ENCODE measurements around the gene ARHGAP10.

ARHGAP10 gene

DNA sequence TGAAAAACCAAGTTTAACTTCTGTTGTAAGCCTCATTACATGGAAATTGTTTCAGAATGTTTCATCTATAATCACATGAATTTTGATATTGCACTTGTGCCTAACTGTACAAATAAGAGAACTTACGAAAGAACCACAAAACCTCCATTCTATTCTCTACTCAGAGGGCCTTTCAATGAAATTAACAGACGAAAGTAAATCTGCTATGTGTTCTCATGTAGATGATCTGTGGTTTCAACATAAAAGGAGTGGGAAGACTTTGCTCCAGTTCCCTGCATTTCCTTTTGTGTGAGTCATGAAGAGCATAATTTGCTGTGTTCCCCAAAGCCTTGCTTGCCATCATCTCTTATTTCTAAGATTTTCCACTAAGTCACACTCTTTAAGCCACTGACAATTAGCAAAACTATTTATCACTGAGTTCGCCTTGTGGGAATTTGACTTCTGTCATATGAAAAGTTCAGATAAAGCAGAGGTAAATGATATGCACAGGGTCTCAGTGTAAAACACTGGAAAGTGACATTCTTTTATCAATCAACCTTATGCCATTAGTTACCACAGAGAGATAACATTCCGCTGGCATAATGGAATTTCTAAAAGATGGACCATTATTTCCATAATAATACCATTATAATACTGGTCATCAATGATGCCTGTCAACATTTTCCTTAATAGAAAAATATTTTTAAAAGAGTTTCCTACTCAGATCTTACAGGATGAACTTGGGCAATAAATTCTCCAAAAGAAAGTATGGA, 380.5 kb downstream of the ARHGAP10 start:
- TF ChIP-seq, protein P1, sequence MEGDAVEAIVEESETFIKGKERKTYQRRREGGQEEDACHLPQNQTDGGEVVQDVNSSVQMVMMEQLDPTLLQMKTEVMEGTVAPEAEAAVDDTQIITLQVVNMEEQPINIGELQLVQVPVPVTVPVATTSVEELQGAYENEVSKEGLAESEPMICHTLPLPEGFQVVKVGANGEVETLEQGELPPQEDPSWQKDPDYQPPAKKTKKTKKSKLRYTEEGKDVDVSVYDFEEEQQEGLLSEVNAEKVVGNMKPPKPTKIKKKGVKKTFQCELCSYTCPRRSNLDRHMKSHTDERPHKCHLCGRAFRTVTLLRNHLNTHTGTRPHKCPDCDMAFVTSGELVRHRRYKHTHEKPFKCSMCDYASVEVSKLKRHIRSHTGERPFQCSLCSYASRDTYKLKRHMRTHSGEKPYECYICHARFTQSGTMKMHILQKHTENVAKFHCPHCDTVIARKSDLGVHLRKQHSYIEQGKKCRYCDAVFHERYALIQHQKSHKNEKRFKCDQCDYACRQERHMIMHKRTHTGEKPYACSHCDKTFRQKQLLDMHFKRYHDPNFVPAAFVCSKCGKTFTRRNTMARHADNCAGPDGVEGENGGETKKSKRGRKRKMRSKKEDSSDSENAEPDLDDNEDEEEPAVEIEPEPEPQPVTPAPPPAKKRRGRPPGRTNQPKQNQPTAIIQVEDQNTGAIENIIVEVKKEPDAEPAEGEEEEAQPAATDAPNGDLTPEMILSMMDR (IDR thresholded peaks at IDR 0.05; ENCODE audit: low read depth, low read length, missing control alignments) = no peak
- DNase-seq (ENCODE audit: low read depth) = no peak

DNA sequence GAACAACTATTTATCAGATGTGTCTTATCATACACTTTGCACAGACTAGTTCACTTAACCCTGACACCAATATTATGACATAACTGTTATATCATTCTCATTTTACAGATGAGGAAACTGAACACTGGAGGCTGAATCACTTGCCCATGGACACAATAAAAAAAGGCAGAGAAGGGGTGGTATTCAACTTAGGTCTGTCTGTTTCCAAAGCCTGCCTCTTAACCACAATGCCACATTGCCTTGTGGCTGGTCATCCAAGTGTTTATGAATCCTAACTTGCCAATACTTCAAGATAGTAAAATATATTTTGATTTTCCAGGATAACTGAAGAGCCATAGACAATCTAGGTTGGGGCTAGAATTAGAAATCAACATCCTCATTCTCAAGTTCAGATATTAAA, 382.5 kb downstream of the ARHGAP10 start:
- DNase-seq (ENCODE audit: low read depth) = no peak
- TF ChIP-seq, protein P1 (IDR thresholded peaks at IDR 0.05; ENCODE audit: low read depth, low read length, missing control alignments) = no peak
- no peak overlapping the region for H3K4me3 ChIP-seq (ENCODE audit: low read depth, low read length)

More for the DNA sequence above, 380.5 kb downstream of the ARHGAP10 start:
- H3K4me3 ChIP-seq (ENCODE audit: low read depth, low read length) = no peak overlapping the region

DNA sequence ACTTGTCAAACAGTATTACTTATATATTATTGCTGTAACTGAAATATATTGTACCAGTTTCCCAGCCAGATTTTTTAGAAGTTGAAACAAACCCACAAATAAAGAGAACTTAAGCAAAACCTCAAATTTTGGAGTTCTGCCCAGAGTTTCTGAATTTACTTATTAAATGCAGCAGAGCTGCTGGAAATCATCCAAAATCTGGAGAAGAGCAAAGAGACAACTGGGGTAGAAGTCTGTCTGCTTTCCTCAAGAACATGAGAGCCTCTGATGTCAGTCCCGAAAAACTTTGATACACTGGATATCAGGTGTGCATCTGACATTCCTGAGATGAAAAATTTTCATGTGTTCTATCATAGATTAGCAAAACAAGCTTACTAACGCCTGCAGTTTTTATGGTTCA, 384.4 kb downstream of the ARHGAP10 start:
- DNase-seq (ENCODE audit: low read depth) = no peak
- TF ChIP-seq, protein P1 (IDR thresholded peaks at IDR 0.05; ENCODE audit: low read depth, low read length, missing control alignments) = no peak
- no peak overlapping the region for H3K4me3 ChIP-seq (ENCODE audit: low read depth, low read length)

DNA sequence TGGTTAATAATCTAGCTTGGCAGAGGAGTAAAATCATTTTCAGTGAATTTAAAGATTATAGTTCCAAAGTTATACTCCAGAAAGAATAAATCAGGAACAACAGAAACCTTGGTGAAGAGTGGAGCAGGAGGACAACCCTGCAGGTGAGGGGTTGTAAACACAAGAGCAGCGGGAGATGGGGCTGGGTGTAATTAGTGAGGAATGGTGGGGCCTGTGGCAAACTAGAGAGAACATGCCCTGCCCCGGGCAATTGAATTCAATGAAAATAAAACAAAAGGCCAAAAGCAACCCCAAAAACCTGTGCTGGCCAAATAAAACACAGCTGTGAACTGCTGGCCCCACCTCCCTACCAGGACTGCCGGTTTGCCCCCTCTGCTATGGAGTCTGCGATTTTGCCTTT, 385.1 kb downstream of the ARHGAP10 start:
- no peak overlapping the region for H3K4me3 ChIP-seq (ENCODE audit: low read depth, low read length)

DNA sequence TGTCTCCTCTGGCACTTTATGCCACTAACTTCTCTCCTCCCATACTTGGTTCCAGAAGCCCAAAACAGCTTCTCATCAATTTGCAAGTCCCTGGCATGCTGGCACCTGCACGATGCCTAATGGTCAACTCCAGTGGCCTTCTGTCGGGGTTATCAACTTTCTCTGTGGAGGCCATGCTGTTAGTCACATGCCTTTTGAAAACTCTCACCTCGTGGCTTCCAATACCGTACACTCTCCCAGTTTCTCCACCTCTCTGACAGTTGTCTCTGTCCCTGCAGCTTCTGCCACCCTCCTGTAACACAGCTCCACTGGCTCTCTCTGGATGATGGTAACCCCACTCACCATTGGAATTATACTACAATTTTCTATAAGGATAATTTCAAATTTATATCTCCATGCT, 386.3 kb downstream of the ARHGAP10 start:
- H3K4me3 ChIP-seq (ENCODE audit: low read depth, low read length) = no peak overlapping the region
- TF ChIP-seq, protein P1 (IDR thresholded peaks at IDR 0.05; ENCODE audit: low read depth, low read length, missing control alignments) = no peak
- DNase-seq (ENCODE audit: low read depth) = no peak

More for the DNA sequence above, 385.1 kb downstream of the ARHGAP10 start:
- no peak for DNase-seq (ENCODE audit: low read depth)
- TF ChIP-seq, protein P1 (IDR thresholded peaks at IDR 0.05; ENCODE audit: low read depth, low read length, missing control alignments) = no peak

DNA sequence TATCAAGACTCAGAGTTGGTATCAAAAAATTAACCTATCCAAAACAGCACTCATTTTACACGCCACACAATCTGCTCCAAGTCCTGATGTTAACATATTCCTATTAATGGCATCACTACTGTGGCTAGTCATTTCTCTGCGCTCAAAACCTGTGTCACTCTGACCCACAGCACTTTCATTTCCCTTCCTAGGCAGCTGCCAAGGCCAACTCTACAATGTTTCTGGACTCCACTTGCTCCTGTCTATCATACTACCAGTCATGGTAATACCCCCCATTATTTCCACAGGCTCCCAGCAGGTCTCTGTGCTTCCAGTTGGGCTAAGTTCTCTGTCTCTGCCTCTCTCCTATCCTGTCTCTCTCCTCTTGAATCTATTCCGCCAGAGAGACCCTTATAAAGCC, 386.7 kb downstream of the ARHGAP10 start:
- TF ChIP-seq, protein P1 (IDR thresholded peaks at IDR 0.05; ENCODE audit: low read depth, low read length, missing control alignments) = no peak
- no peak overlapping the region for H3K4me3 ChIP-seq (ENCODE audit: low read depth, low read length)
- DNase-seq (ENCODE audit: low read depth) = no peak

DNA sequence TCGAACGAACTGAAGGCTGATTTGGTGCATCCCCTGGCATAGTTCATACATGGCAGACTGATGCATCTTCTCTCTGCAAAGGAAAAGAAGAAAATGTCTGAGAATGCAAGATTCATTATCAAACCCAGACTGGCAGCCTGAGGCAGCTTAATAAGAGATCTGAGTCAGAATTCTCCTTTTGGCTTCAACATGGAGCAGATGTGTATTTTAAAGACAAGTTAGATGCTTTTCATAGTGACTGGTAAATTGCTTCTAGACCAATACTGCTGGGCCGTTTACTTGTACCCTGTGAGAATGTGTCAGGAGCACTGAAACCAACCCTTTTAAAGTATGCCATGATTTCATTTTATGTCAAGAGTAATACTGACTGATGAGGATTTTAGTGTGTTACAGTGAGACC, 388.3 kb downstream of the ARHGAP10 start:
- TF ChIP-seq, protein P1 (IDR thresholded peaks at IDR 0.05; ENCODE audit: low read depth, low read length, missing control alignments) = no peak
- H3K4me3 ChIP-seq (ENCODE audit: low read depth, low read length) = no peak overlapping the region
- DNase-seq (ENCODE audit: low read depth) = no peak
